H9 (cell line): ENCODE results near the gene DEPDC5. TPM values are rescaled to one million over a fixed set of nuclear protein-coding genes. Genes with fewer than 3 reads are reported as not detected.

Experiments used
- DNase-seq: peaks from one replicate; pipeline ENCODE4 v3.0.0-alpha.2; 2017
- H2AFZ ChIP-seq: one replicate; pipeline ENCODE4 v1.6.1; 2013; ENCODE audit warnings: mild to moderate bottlenecking, low read length, control low read depth, moderate library complexity
- H2AK5ac ChIP-seq: 2 replicates; pipeline ENCODE4 v1.6.1; 2013; ENCODE audit warnings: low read length, control low read depth, mixed read lengths; ENCODE audit not compliant: insufficient read length
- H2BK120ac ChIP-seq: one replicate; pipeline ENCODE4 v1.6.1; 2013; ENCODE audit warnings: low read depth, mild to moderate bottlenecking, low read length, control low read depth, inconsistent platforms; ENCODE audit not compliant: poor library complexity, severe bottlenecking
- H2BK12ac ChIP-seq: 2 replicates; pipeline ENCODE4 v1.6.1; 2013; ENCODE audit warnings: low read length, control low read depth, mixed read lengths, low read depth; ENCODE audit not compliant: insufficient read length
- H2BK15ac ChIP-seq: 2 replicates; pipeline ENCODE4 v1.6.1; 2013; ENCODE audit warnings: low read depth, low read length, control low read depth
- H2BK20ac ChIP-seq: one replicate; pipeline ENCODE4 v1.6.1; 2013; ENCODE audit warnings: low read depth, mild to moderate bottlenecking, low read length, control low read depth, inconsistent platforms; ENCODE audit not compliant: poor library complexity, severe bottlenecking
- H2BK5ac ChIP-seq: 2 replicates; pipeline ENCODE4 v1.6.1; 2013; ENCODE audit warnings: low read length, control low read depth, mixed read lengths; ENCODE audit not compliant: insufficient read length
- H3K14ac ChIP-seq: 2 replicates; pipeline ENCODE4 v1.6.1; 2013; ENCODE audit warnings: low read length, control low read depth; ENCODE audit not compliant: insufficient read depth
- H3K18ac ChIP-seq: 2 replicates; pipeline ENCODE4 v1.6.1; 2013; ENCODE audit warnings: low read depth, mild to moderate bottlenecking, mixed read lengths, low read length, control low read depth; ENCODE audit not compliant: insufficient read length
- H3K23ac ChIP-seq: 2 replicates; pipeline ENCODE4 v1.6.1; 2013; ENCODE audit warnings: low read length, control low read depth, mixed read lengths, low read depth; ENCODE audit not compliant: insufficient read length
- H3K23me2 ChIP-seq: 2 replicates; pipeline ENCODE4 v1.6.1; 2013; ENCODE audit warnings: low read depth, mild to moderate bottlenecking, mixed read lengths, low read length, control low read depth; ENCODE audit not compliant: insufficient read length, poor library complexity, severe bottlenecking
- H3K27ac ChIP-seq: 2 replicates; pipeline ENCODE4 v1.5.1; 2013; ENCODE audit warnings: low read length, control low read depth, mixed read lengths, low read depth; ENCODE audit not compliant: insufficient read length
- H3K27me3 ChIP-seq: 2 replicates; pipeline ENCODE4 v1.6.1; 2013; ENCODE audit warnings: low read length, control low read depth, inconsistent platforms; ENCODE audit not compliant: insufficient read depth
- H3K4ac ChIP-seq: 2 replicates; pipeline ENCODE4 v1.6.1; 2013; ENCODE audit warnings: low read depth, mild to moderate bottlenecking, control low read depth, inconsistent platforms, low read length, moderate library complexity
- H3K4me1 ChIP-seq: 2 replicates; pipeline ENCODE4 v1.6.1; 2013; ENCODE audit warnings: low read length, control low read depth, inconsistent platforms; ENCODE audit not compliant: insufficient read depth
- H3K4me2 ChIP-seq: 2 replicates; pipeline ENCODE4 v1.6.1; 2013; ENCODE audit warnings: low read length, control low read depth, mixed read lengths; ENCODE audit not compliant: insufficient read length, insufficient read depth
- H3K56ac ChIP-seq: 2 replicates; pipeline ENCODE4 v1.6.1; 2013; ENCODE audit warnings: low read depth, mild to moderate bottlenecking, mixed read lengths, low read length, control low read depth; ENCODE audit not compliant: insufficient read length
- H3K79me1 ChIP-seq: 2 replicates; pipeline ENCODE4 v1.6.1; 2013; ENCODE audit warnings: low read depth, mild to moderate bottlenecking, moderate library complexity, low read length, control low read depth, inconsistent platforms; ENCODE audit not compliant: insufficient read depth, poor library complexity, severe bottlenecking
- H3K79me2 ChIP-seq: 2 replicates; pipeline ENCODE4 v1.6.1; 2013; ENCODE audit warnings: low read length, control low read depth, inconsistent platforms; ENCODE audit not compliant: insufficient read depth
- H3K9ac ChIP-seq: 2 replicates; pipeline ENCODE4 v1.6.1; 2013; ENCODE audit warnings: low read length, control low read depth, mixed read lengths; ENCODE audit not compliant: insufficient read length; ENCODE audit errors: extremely low read depth
- H3K9me3 ChIP-seq: one replicate; pipeline ENCODE4 v1.6.1; 2013; ENCODE audit warnings: low read depth, low read length, inconsistent platforms; ENCODE audit not compliant: control insufficient read depth
- H3T11ph ChIP-seq: one replicate; pipeline ENCODE4 v1.6.1; 2013; ENCODE audit warnings: mild to moderate bottlenecking, low read length, control low read depth, inconsistent platforms
- H4K20me1 ChIP-seq: one replicate; pipeline ENCODE4 v1.6.1; 2013; ENCODE audit not compliant: control insufficient read depth, insufficient read length, insufficient read depth
- H4K5ac ChIP-seq: 2 replicates; pipeline ENCODE4 v1.6.1; 2013; ENCODE audit warnings: low read depth, mild to moderate bottlenecking, mixed read lengths, low read length, control low read depth; ENCODE audit not compliant: insufficient read length
- H4K8ac ChIP-seq: replicated peaks from 2 replicates; pipeline ENCODE4 v1.6.1; 2013; ENCODE audit warnings: low read length, control low read depth, mixed read lengths, low read depth; ENCODE audit not compliant: insufficient read length
- H4K91ac ChIP-seq: 2 replicates; pipeline ENCODE4 v1.6.1; 2013; ENCODE audit warnings: low read depth, mild to moderate bottlenecking, moderate library complexity, mixed read lengths, low read length, control low read depth; ENCODE audit not compliant: insufficient read length
- H3K27ac Mint-ChIP-seq, 3 experiments: 2 replicates in 2 of 3; 3 replicates in 1 of 3; pipeline ENCODE4 v1.8.0; 2020 to 2021; ENCODE audit warnings: mixed read lengths in 3 of 3, mild to moderate bottlenecking in 1 of 3, moderate library complexity in 1 of 3
- H3K27me3 Mint-ChIP-seq: 2 replicates; pipeline ENCODE4 v1.8.0; 2021; ENCODE audit warnings: low read depth, mild to moderate bottlenecking, moderate library complexity, mixed read lengths
- H3K36me3 Mint-ChIP-seq, 3 experiments: 2 replicates in 2 of 3; 3 replicates in 1 of 3; pipeline ENCODE4 v1.8.0; 2020 to 2021; ENCODE audit warnings: low read depth in 3 of 3, mixed read lengths in 3 of 3; ENCODE audit not compliant: insufficient read depth in 1 of 3
- H3K4me1 Mint-ChIP-seq, 2 experiments: 2 replicates each; pipeline ENCODE4 v1.8.0; 2020; ENCODE audit warnings: mixed read lengths in 2 of 2
- H3K4me3 Mint-ChIP-seq, 2 experiments: 2 replicates in 1 of 2; 3 replicates in 1 of 2; pipeline ENCODE4 v1.8.0; 2020 to 2021; ENCODE audit warnings: mild to moderate bottlenecking in 2 of 2, mixed read lengths in 2 of 2, moderate library complexity in 1 of 2
- H3K9me3 Mint-ChIP-seq, 2 experiments: 2 replicates in 1 of 2; 3 replicates in 1 of 2; pipeline ENCODE4 v1.8.0; 2020; ENCODE audit warnings: mild to moderate bottlenecking in 2 of 2, mixed read lengths in 2 of 2, moderate library complexity in 1 of 2
- WGBS: extraction: QIAGEN DNeasy Blood & Tissue Kit; methylation state at CpG from one replicate; pipeline ENCODE4 v1.1.7; 2013; ENCODE audit warnings: missing lambda C conversion rate, low lambda C conversion rate, mixed read lengths; ENCODE audit not compliant: insufficient read length; ENCODE audit errors: extremely low coverage; 5-methylcytosine and 5-hydroxymethylcytosine counted together
- total RNA-seq: library from RNA; stranded (reverse); gene quantifications from 2 replicates; pipeline ENCODE4 v1.2.1, GENCODE V29; 2021
- TF ChIP-seq, protein P1 (sequence below): fragments of 200-600 bp; sonication (generic); conservative IDR thresholded peaks from 3 replicates; pipeline ENCODE4 v1.8.0; 2021; ENCODE audit warnings: antibody characterized with exemption, mild to moderate bottlenecking

Gene DEPDC5
- total RNA-seq, 1 experiment from 2014 or later = 29.2 TPM

- Histone ChIP-seq H3K14ac (no peak overlapping the region), H3K4me2 (no peak overlapping the region), H2BK15ac (no peak overlapping the region), H3K18ac (no peak overlapping the region), H3K79me1 (no peaks in the 10 kb centered on the region), H2BK20ac (no peak overlapping the region), H2BK120ac (no peak overlapping the region), H3K4ac (no peak overlapping the region), H3K4me1 (no peaks in the 10 kb centered on the region), H2AK5ac (no peak overlapping the region), H2BK12ac (no peak overlapping the region), H3K9me3 (no peaks in the 10 kb centered on the region), H3K9ac (no peak overlapping the region), H3K79me2 (no peaks in the 10 kb centered on the region), H3K27ac (no peak overlapping the region), H4K20me1 (no peaks in the 10 kb centered on the region), H4K8ac (no peak overlapping the region), H3K23me2 (no peaks in the 10 kb centered on the region), H3K27me3 (no peaks in the 10 kb centered on the region), H2AFZ (no peak overlapping the region), H3T11ph (no peak overlapping the region), H2BK5ac (no peak overlapping the region), H4K91ac (no peak overlapping the region), H4K5ac (no peak overlapping the region), H3K56ac (no peak overlapping the region), H3K23ac (no peak overlapping the region)
- no CpG with 5 or more reads among the region's 4 CpGs for WGBS
- Mint-ChIP-seq H3K27ac (no peak overlapping the region), H3K36me3 (peaks cover 6 to 62% (median 31%) of the 10 kb centered on the region in 3 experiments; a peak in 6 of 7 replicates), H3K27me3 (no peaks in the 10 kb centered on the region), H3K4me3 (no peak overlapping the region), H3K9me3 (no peaks in the 10 kb centered on the region), H3K4me1 (no peaks in the 10 kb centered on the region)
- DNase-seq = no peak
- TF ChIP-seq, protein P1, sequence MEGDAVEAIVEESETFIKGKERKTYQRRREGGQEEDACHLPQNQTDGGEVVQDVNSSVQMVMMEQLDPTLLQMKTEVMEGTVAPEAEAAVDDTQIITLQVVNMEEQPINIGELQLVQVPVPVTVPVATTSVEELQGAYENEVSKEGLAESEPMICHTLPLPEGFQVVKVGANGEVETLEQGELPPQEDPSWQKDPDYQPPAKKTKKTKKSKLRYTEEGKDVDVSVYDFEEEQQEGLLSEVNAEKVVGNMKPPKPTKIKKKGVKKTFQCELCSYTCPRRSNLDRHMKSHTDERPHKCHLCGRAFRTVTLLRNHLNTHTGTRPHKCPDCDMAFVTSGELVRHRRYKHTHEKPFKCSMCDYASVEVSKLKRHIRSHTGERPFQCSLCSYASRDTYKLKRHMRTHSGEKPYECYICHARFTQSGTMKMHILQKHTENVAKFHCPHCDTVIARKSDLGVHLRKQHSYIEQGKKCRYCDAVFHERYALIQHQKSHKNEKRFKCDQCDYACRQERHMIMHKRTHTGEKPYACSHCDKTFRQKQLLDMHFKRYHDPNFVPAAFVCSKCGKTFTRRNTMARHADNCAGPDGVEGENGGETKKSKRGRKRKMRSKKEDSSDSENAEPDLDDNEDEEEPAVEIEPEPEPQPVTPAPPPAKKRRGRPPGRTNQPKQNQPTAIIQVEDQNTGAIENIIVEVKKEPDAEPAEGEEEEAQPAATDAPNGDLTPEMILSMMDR = no peak
These were observed 22.4 kb downstream of the DEPDC5 start for GRCh38 chr22:31776231-31776630.
